ENCODE data around the gene HIPK2. TPM values are rescaled to one million over a fixed set of nuclear protein-coding genes. Genes with fewer than 3 reads are reported as not detected.

HIPK2 gene
- total RNA-seq, 1 experiment from 2014 or later, result 64.3 TPM

GRCh38 chr7:139623518-139623917 lies 154.3 kb downstream of the HIPK2 start:
- ChIA-PET POLR2A (interaction anchor here (0.6 kb wide), 1 partner anchor 154 kb away, joined by 3 read pairs; no protein-coding TSS in a partner anchor), CTCF (interaction anchor here (0.8 to 8.6 kb wide), 2 partner anchors 12 to 18 kb away, joined by 3 to 124 read pairs; no protein-coding TSS in a partner anchor)
- Mint-ChIP-seq H3K27ac (ENCODE audit: low read depth, unreplicated experiment) (no peak overlapping the region), H3K36me3 (ENCODE audit: insufficient read depth, unreplicated experiment) (peaks cover 95% of the 10 kb centered on the region), H3K4me1 (ENCODE audit: insufficient read depth, unreplicated experiment) (peaks cover 10% of the 10 kb centered on the region), H3K9me3 (ENCODE audit: unreplicated experiment) (no peaks in the 10 kb centered on the region), H3K27me3 (ENCODE audit: insufficient read depth, unreplicated experiment) (no peaks in the 10 kb centered on the region), H3K4me3 (ENCODE audit: unreplicated experiment) (no peak overlapping the region)
- BruUV-seq (replicated peaks), result no TSS peak
- DNase-seq (ENCODE audit: unreplicated experiment), result peak; percentile 14
- intact Hi-C loops (cut with micrococcal nuclease), result no loop called here
- no peak for TF ChIP-seq CTCF (IDR thresholded peaks at IDR 0.05; ENCODE audit: unreplicated experiment)

GRCh38 chr7:139620676-139621344 lies 157.0 kb downstream of the HIPK2 start:
- no peak overlapping the region for H3K4me3 Mint-ChIP-seq (ENCODE audit: unreplicated experiment)
- TF ChIP-seq CTCF (IDR thresholded peaks at IDR 0.05; ENCODE audit: unreplicated experiment), result peak; percentile 73

DNA sequence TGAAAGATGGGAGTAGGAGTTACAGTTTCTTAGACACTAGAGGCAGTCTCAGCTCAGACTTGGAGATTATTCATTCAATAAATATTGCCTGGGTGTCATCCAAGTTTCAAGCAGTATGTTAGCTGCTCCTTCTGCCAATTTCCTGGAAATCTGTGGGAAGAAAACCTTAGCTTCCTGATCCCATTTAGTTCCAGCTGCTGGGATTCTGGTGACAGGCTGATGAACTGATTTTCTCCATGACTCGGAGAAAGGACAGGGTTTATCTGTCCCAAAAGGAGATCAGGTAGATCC lies 158.5 kb downstream of the HIPK2 start:
- Mint-ChIP-seq H3K27me3 (ENCODE audit: insufficient read depth, unreplicated experiment) (no peaks in the 10 kb centered on the region), H3K27ac (ENCODE audit: low read depth, unreplicated experiment) (no peak overlapping the region), H3K36me3 (ENCODE audit: insufficient read depth, unreplicated experiment) (peaks cover 93% of the 10 kb centered on the region), H3K4me3 (ENCODE audit: unreplicated experiment) (no peak overlapping the region), H3K4me1 (ENCODE audit: insufficient read depth, unreplicated experiment) (peaks cover 10% of the 10 kb centered on the region), H3K9me3 (ENCODE audit: unreplicated experiment) (no peaks in the 10 kb centered on the region)
- TF ChIP-seq CTCF (IDR thresholded peaks at IDR 0.05; ENCODE audit: unreplicated experiment), result no peak
- intact Hi-C loops (cut with micrococcal nuclease), result loop anchor here (1.0 kb wide), 1 partner anchor 383 kb away; no protein-coding TSS in a partner anchor
- no TSS peak for BruUV-seq (replicated peaks)
- peak; percentile 18 for DNase-seq (ENCODE audit: unreplicated experiment)
- ChIA-PET CTCF (interaction anchor here (0.6 to 8.6 kb wide), 33 partner anchors 9 to 707 kb away, joined by 3 to 181 read pairs (median 5); no protein-coding TSS in a partner anchor), POLR2A (interaction anchor here (1.1 to 1.3 kb wide), 2 partner anchors 62 to 384 kb away, joined by 3 to 4 read pairs; no protein-coding TSS in a partner anchor)

More at GRCh38 chr7:139620676-139621344, 157.0 kb downstream of the HIPK2 start:
- CTCF ChIA-PET, result interaction anchor here (0.6 to 8.6 kb wide), 21 partner anchors 7 to 497 kb away, joined by 3 to 181 read pairs (median 3); no protein-coding TSS in a partner anchor
- POLR2A ChIA-PET, result no interaction called here
- Mint-ChIP-seq H3K4me1 (ENCODE audit: insufficient read depth, unreplicated experiment) (peaks cover 10% of the 10 kb centered on the region), H3K36me3 (ENCODE audit: insufficient read depth, unreplicated experiment) (peaks cover 94% of the 10 kb centered on the region), H3K9me3 (ENCODE audit: unreplicated experiment) (no peaks in the 10 kb centered on the region), H3K27ac (ENCODE audit: low read depth, unreplicated experiment) (no peak overlapping the region), H3K27me3 (ENCODE audit: insufficient read depth, unreplicated experiment) (no peaks in the 10 kb centered on the region)
- peak; percentile 39 for DNase-seq (ENCODE audit: unreplicated experiment)
- intact Hi-C loops (cut with micrococcal nuclease), result no loop called here
- no TSS peak for BruUV-seq (replicated peaks)

- H3K36me3 Mint-ChIP-seq (ENCODE audit: insufficient read depth, unreplicated experiment), result peaks cover 93% of the 10 kb centered on the region
- peak; percentile 43 for TF ChIP-seq CTCF (IDR thresholded peaks at IDR 0.05; ENCODE audit: unreplicated experiment)
- no TSS peak for BruUV-seq (replicated peaks)
- intact Hi-C loops (cut with micrococcal nuclease), result loop anchor here (1.0 kb wide), 1 partner anchor 384 kb away; no protein-coding TSS in a partner anchor
- H3K27ac Mint-ChIP-seq (ENCODE audit: low read depth, unreplicated experiment), result peak overlapping the region; percentile 23
- peak; percentile 60 for DNase-seq (ENCODE audit: unreplicated experiment)
- H3K9me3 Mint-ChIP-seq (ENCODE audit: unreplicated experiment), result no peaks in the 10 kb centered on the region
- H3K27me3 Mint-ChIP-seq (ENCODE audit: insufficient read depth, unreplicated experiment), result no peaks in the 10 kb centered on the region
- ChIA-PET CTCF (interaction anchor here (0.5 to 8.6 kb wide), 40 partner anchors 10 to 736 kb away, joined by 3 to 181 read pairs (median 4); no protein-coding TSS in a partner anchor), POLR2A (interaction anchor here (1.1 to 1.3 kb wide), 2 partner anchors 62 to 385 kb away, joined by 3 to 4 read pairs; no protein-coding TSS in a partner anchor)
- H3K4me3 Mint-ChIP-seq (ENCODE audit: unreplicated experiment), result no peak overlapping the region
- H3K4me1 Mint-ChIP-seq (ENCODE audit: insufficient read depth, unreplicated experiment), result peaks cover 10% of the 10 kb centered on the region
Observed at GRCh38 chr7:139618482-139619366, 159.1 kb downstream of the HIPK2 start.
